K562 (cell line): Measurements from ENCODE around the gene SH3BP5L. TPM values are rescaled to one million over a fixed set of nuclear protein-coding genes. Genes with fewer than 3 reads are reported as not detected.
A peak's percentile ranks its signal among the peaks of the same experiment; 100 is the strongest.

Experiments used
- ATAC-seq: fragments of 200-7000 bp; cut with Tn5 transposase; 3 replicates; pipeline ENCODE4 v1.9.1; 2020; ENCODE audit warnings: moderate library complexity
- BruUV-seq: library from RNA; stranded (reverse); fragments of 400-500 nt; replicated peaks from 2 replicates; lab custom pipeline; 2021; lab: Mats Ljungman, UMichigan
- CTCF ChIA-PET: fragments of 300-600 bp; formaldehyde crosslinking; extraction: SDS; loops from one replicate; lab custom pipeline; 2021; ENCODE audit warnings: low intra/inter-chr PET ratio; lab: Yijun Ruan, JAX
- POLR2A ChIA-PET: fragments of 300-600, 350-650 bp; sonication (Branson Sonifier 250); formaldehyde crosslinking; extraction: SDS; loops from one replicate; lab custom pipeline; 2021; ENCODE audit warnings: antibody characterized with exemption, inconsistent platforms; lab: Yijun Ruan, JAX
- DNase-seq, 4 experiments: peaks; one replicate each; pipeline versions ENCODE4 v3.0.0 to v3.0.0-alpha.2; 2011 to 2018; ENCODE audit warnings: low spot score in 3 of 4, mixed read lengths in 3 of 4; ENCODE audit errors: extremely low read depth in 1 of 4
- FAIRE-seq: peaks from 2 replicates; lab custom pipeline; 2011; peaks lifted over from hg19 to GRCh38; lab: Jason Lieb, UNC
- H2AFZ ChIP-seq: 2 replicates; pipeline ENCODE4 v1.6.0; 2011; ENCODE audit warnings: low read depth, low read length, control low read depth, inconsistent platforms
- H3K27ac ChIP-seq: fragments of 200-600 bp; 3 replicates; pipeline ENCODE4 v1.8.0; 2011; ENCODE audit warnings: low read depth, mild to moderate bottlenecking, control low read depth, inconsistent platforms, low read length, moderate library complexity, mixed read lengths; ENCODE audit errors: extremely low read depth
- H3K27me3 ChIP-seq, 2 experiments: fragments of 300-600 bp in 1 of 2; 2 replicates in 1 of 2; 3 replicates in 1 of 2; pipeline versions ENCODE4 v1.6.0 to v1.8.0; 2011; ENCODE audit warnings: inconsistent platforms in 2 of 2, low read length in 2 of 2, mild to moderate bottlenecking in 1 of 2, mixed read lengths in 1 of 2, moderate library complexity in 1 of 2; ENCODE audit not compliant: control insufficient read depth in 2 of 2, insufficient read depth in 2 of 2
- H3K36me3 ChIP-seq: fragments of 300-600 bp; 3 replicates; pipeline ENCODE4 v1.8.0; 2011; ENCODE audit warnings: mild to moderate bottlenecking, low read length, inconsistent platforms; ENCODE audit not compliant: control insufficient read depth, insufficient read depth
- H3K4me1 ChIP-seq, 2 experiments: fragments of 200-600 bp in 1 of 2; replicated peaks in 1 of 2; 2 replicates in 1 of 2; 3 replicates in 1 of 2; pipeline versions ENCODE4 v1.5.1 to v1.8.0; 2011; ENCODE audit warnings: inconsistent platforms in 2 of 2, low read length in 2 of 2, mild to moderate bottlenecking in 1 of 2, mixed read lengths in 1 of 2, moderate library complexity in 1 of 2; ENCODE audit not compliant: control insufficient read depth in 2 of 2, insufficient read depth in 2 of 2
- H3K4me2 ChIP-seq: 2 replicates; pipeline ENCODE4 v1.6.1; 2011; ENCODE audit warnings: low read length, control low read depth, inconsistent platforms, mixed read lengths; ENCODE audit not compliant: insufficient read depth
- H3K4me3 ChIP-seq: fragments of 200-600 bp; sonication (generic), shearing (Covaris generic); 2 replicates; pipeline ENCODE4 v1.5.1; 2016; ENCODE audit warnings: control low read depth, inconsistent platforms
- H3K79me2 ChIP-seq: fragments of 200-600 bp; 3 replicates; pipeline ENCODE4 v1.8.0; 2011; ENCODE audit warnings: low read length, inconsistent platforms; ENCODE audit not compliant: control insufficient read depth, insufficient read depth
- H3K9ac ChIP-seq, 2 experiments: 2 replicates each; pipeline versions ENCODE4 v1.6.0 to v1.6.1; 2011; ENCODE audit warnings: low read depth in 2 of 2, low read length in 2 of 2, control low read depth in 1 of 2, inconsistent platforms in 1 of 2, mild to moderate bottlenecking in 1 of 2, mixed read lengths in 1 of 2; ENCODE audit not compliant: insufficient read depth in 1 of 2
- H3K9me1 ChIP-seq: one replicate; pipeline ENCODE4 v1.6.0; 2011; ENCODE audit warnings: inconsistent platforms, mild to moderate bottlenecking, low read length, moderate library complexity; ENCODE audit not compliant: control insufficient read depth, insufficient read depth
- H3K9me3 ChIP-seq: replicated peaks from 2 replicates; pipeline ENCODE4 v1.5.1; 2011; ENCODE audit warnings: low read depth, low read length, inconsistent platforms; ENCODE audit not compliant: control insufficient read depth, insufficient read depth
- H4K20me1 ChIP-seq: replicated peaks from 2 replicates; pipeline ENCODE4 v1.6.1; 2011; ENCODE audit warnings: low read length, inconsistent platforms, mixed read lengths; ENCODE audit not compliant: control insufficient read depth, insufficient read depth
- ARID3B ChIP-seq: fragments of 250-450 bp; sonication (Bioruptor Pico); IDR thresholded peaks from 2 replicates; pipeline ENCODE4 v1.4.0; 2020; ENCODE audit warnings: borderline replicate concordance
- ARID4B ChIP-seq: sonication (generic); formaldehyde crosslinking; IDR thresholded peaks from 2 replicates; pipeline ENCODE4 v1.8.0; 2022; ENCODE audit warnings: mild to moderate bottlenecking, missing genetic modification reagents
- E2F8 ChIP-seq: fragments of 450-650 bp; IDR thresholded peaks from 2 replicates; pipeline ENCODE4 v1.7.1; 2018; ENCODE audit warnings: mild to moderate bottlenecking, low read depth; ENCODE audit not compliant: partially characterized antibody
- FOXK2 ChIP-seq, 2 experiments: fragments of 450-650 bp; IDR thresholded peaks in 1 of 2; conservative IDR thresholded peaks in 1 of 2; 2 replicates each; pipeline ENCODE4 v1.6.1; 2016; ENCODE audit warnings: low read depth in 2 of 2, mild to moderate bottlenecking in 1 of 2
- HEY1 ChIP-seq: fragments of 250-450 bp; sonication (Bioruptor Pico); IDR thresholded peaks from 2 replicates; pipeline ENCODE4 v1.5.0; 2020; ENCODE audit warnings: mild to moderate bottlenecking, moderate library complexity, borderline replicate concordance
- SIN3A ChIP-seq, 2 experiments: fragments of 150-350 bp in 1 of 2; IDR thresholded peaks; 2 replicates each; pipeline ENCODE4 v1.6.1; 2011 to 2016; ENCODE audit warnings: borderline replicate concordance in 2 of 2, low read depth in 2 of 2, low read length in 2 of 2, mild to moderate bottlenecking in 2 of 2, moderate library complexity in 2 of 2; ENCODE audit not compliant: control insufficient read depth in 1 of 2
- SNIP1 ChIP-seq: fragments of 450-650 bp; IDR thresholded peaks from 2 replicates; pipeline ENCODE4 v1.7.1; 2017; ENCODE audit warnings: low read depth, mild to moderate bottlenecking
- whole genome bisulfite sequencing: fragments of 100-300 bp; shearing (Covaris generic); methylation state at CpG from one replicate; pipeline ENCODE4 v1.1.6; 2016; ENCODE audit warnings: low coverage, mixed read lengths; ENCODE audit not compliant: insufficient coverage; ENCODE audit errors: missing lambda C conversion rate; 5-methylcytosine and 5-hydroxymethylcytosine counted together
- in situ Hi-C: fragments of 300-500 bp; cut with MboI; formaldehyde crosslinking; loops from 4 replicates; pipeline ENCODE4 v1.15.0; 2018; ENCODE audit warnings: inconsistent platforms, mixed read lengths
- intact Hi-C: fragments of 100-400 bp; cut with micrococcal nuclease; formaldehyde crosslinking; loops from 2 replicates; pipeline ENCODE4 v1.14.2; 2022
- polyA plus RNA-seq, 8 experiments: library from polyadenylated mRNA; depleted of rRNA in 4 of 8; stranded (reverse) in 5 of 8; unstranded in 3 of 8; fragments of >200 nt; fragmentation: Nextera tagmentation in 2 of 8; fragmentation: Illumina TruSeq in 1 of 8; extraction: Ambion mirVana in 2 of 8; extraction: Trizol in 1 of 8; gene quantifications; 2 replicates each; pipeline versions ENCODE4 v1.2.1 to v1.2.3, GENCODE V29; 2011 to 2014; ENCODE audit warnings: inconsistent platforms in 1 of 8, missing spikeins in 1 of 8
- total RNA-seq, 7 experiments: library from RNA; depleted of rRNA in 6 of 7; stranded (reverse); fragments of >200 nt in 6 of 7; fragmentation: Illumina TruSeq in 2 of 7; extraction: Trizol in 2 of 7; gene quantifications; 2 replicates each; pipeline versions ENCODE4 v1.2.1 to v1.2.3, GENCODE V29; 2011 to 2021; ENCODE audit warnings: low replicate concordance in 1 of 7

Gene SH3BP5L
- total and polyA plus RNA-seq, 9 of the 15 experiments (the other 6 are each of a cell fraction or from before 2014, with no cell fraction given), result 1.9 to 26.5 (median 15.8) TPM

- ChIA-PET CTCF (interaction anchor here (1.4 to 2.8 kb wide), 4 partner anchors 21 to 66 kb away, joined by 3 to 12 read pairs (median 10); no protein-coding TSS in a partner anchor), POLR2A (interaction anchor here (0.6 to 7.2 kb wide), 14 partner anchors 8 to 1535 kb away, joined by 3 to 71 read pairs (median 4); partner anchors contain the start of genes PGBD2, SH3BP5L and ZNF672)
- no peaks in the 10 kb centered on the region for H3K9me3 ChIP-seq
- DNase-seq (peak; percentile 94 to 99 (median 96)), FAIRE-seq (peak; percentile 86), ATAC-seq (peak; percentile 86)
- peak within 1 kb of the TSS; percentile 100 for H3K4me2 ChIP-seq
- BruUV-seq, result TSS peak; percentile 92
- peak within 1 kb of the TSS; percentile 68 for H2AFZ ChIP-seq
- intact Hi-C loops (loop anchor here (1.0 to 2.0 kb wide), 4 partner anchors 14 to 47 kb away; partner anchors contain the start of genes PGBD2 and ZNF672), in situ Hi-C loops (no loop called here)
- peak within 1 kb of the TSS; percentile 93 to 97 for H3K9ac ChIP-seq
- peaks cover 48% of the 10 kb centered on the region for H3K79me2 ChIP-seq
- peak within 1 kb of the TSS; percentile 66 for H3K4me3 ChIP-seq
- peaks cover 33% of the 10 kb centered on the region for H3K36me3 ChIP-seq
- peak within 1 kb of the TSS; percentile 99 for H3K27ac ChIP-seq
- H3K27me3 ChIP-seq, result no peaks in the 10 kb centered on the region
- no peaks in the 10 kb centered on the region for H4K20me1 ChIP-seq
- 3% methylated on average over 36 of the region's 62 CpGs for WGBS
- H3K9me1 ChIP-seq, result peaks cover 3% of the 10 kb centered on the region
- H3K4me1 ChIP-seq, result peaks cover 47 to 50% of the 10 kb centered on the region in 2 experiments
- 0 out of 4 replicates have a peak, but pooled peaks of 1 of the 2 experiments have one; percentile 7 for TF ChIP-seq SIN3A (IDR thresholded peaks at IDR 0.05; ENCODE audit: borderline replicate concordance in 2 of 2, control insufficient read depth in 1 of 2, low read depth in 2 of 2, low read length in 2 of 2)
- TF ChIP-seq HEY1 (CRISPR knock-in tag), result no peak
- TF ChIP-seq ARID3B (CRISPR knock-in tag), result 0 out of 2 replicates have a peak, but pooled peaks have one; percentile 8
- TF ChIP-seq E2F8, result no peak
- no peak; a peak in 1 of 4 replicates for TF ChIP-seq FOXK2 (conservative IDR thresholded peaks at IDR 0.05 in 1 of 2, IDR thresholded peaks at IDR 0.05 in 1 of 2; ENCODE audit: low read depth in 2 of 2)
- peak; percentile 99 for TF ChIP-seq SNIP1
- no peak for TF ChIP-seq ARID4B (CRISPR knock-in tag)
Measured at GRCh38 chr1:248858891-248859889, 33.5 kb upstream of the SH3BP5L start, which contains the start of gene ZNF692. Gene ZNF692, minus strand, starts transcription at chr1:248859085. Its CDS starts 776 bp downstream, at chr1:248858309.
